DND-41 (cell line): ENCODE data around the gene ORMDL2.

Source experiments
- ATAC-seq: fragments of 200-7000 bp; cut with Tn5 transposase; 3 replicates; pipeline ENCODE4 v1.9.1; 2021; ENCODE audit warnings: low read depth; ENCODE audit not compliant: insufficient read depth
- DNase-seq: peaks from one replicate; pipeline ENCODE4 v3.0.0-alpha.2; 2020
- H2AFZ ChIP-seq: 2 replicates; pipeline ENCODE4 v1.6.0; 2012; ENCODE audit warnings: low read depth, low read length
- H3K27ac ChIP-seq: 2 replicates; pipeline ENCODE4 v1.5.1; 2012; ENCODE audit warnings: low read length, inconsistent platforms
- H3K27me3 ChIP-seq: fragments of 200-600 bp; sonication (generic); 2 replicates; pipeline ENCODE4 v1.6.0; 2012; ENCODE audit warnings: low read length, mild to moderate bottlenecking, inconsistent platforms; ENCODE audit not compliant: insufficient read depth, poor library complexity
- H3K36me3 ChIP-seq: 2 replicates; pipeline ENCODE4 v1.5.1; 2012; ENCODE audit warnings: low read length, inconsistent platforms; ENCODE audit not compliant: insufficient read depth
- H3K4me1 ChIP-seq: 2 replicates; pipeline ENCODE4 v1.5.1; 2012; ENCODE audit warnings: mild to moderate bottlenecking, low read length; ENCODE audit not compliant: insufficient read depth
- H3K4me2 ChIP-seq: 2 replicates; pipeline ENCODE4 v1.6.0; 2012; ENCODE audit warnings: mild to moderate bottlenecking, moderate library complexity, low read length, inconsistent platforms; ENCODE audit not compliant: insufficient read depth
- H3K4me3 ChIP-seq, 2 experiments: fragments of 200-600 bp in 1 of 2; shearing (Covaris generic) in 1 of 2; 2 replicates each; pipeline ENCODE4 v1.5.1; 2012 to 2016; ENCODE audit warnings: inconsistent platforms in 2 of 2, low read length in 2 of 2, mild to moderate bottlenecking in 2 of 2, low read depth in 1 of 2, moderate library complexity in 1 of 2
- H3K79me2 ChIP-seq: 2 replicates; pipeline ENCODE4 v1.6.0; 2012; ENCODE audit warnings: low read length, inconsistent platforms; ENCODE audit not compliant: insufficient read depth
- H3K9ac ChIP-seq: 2 replicates; pipeline ENCODE4 v1.6.0; 2012; ENCODE audit warnings: low read depth, mild to moderate bottlenecking, inconsistent platforms, low read length, moderate library complexity
- H3K9me3 ChIP-seq: 2 replicates; pipeline ENCODE4 v1.5.1; 2012; ENCODE audit warnings: low read length, moderate library complexity, mild to moderate bottlenecking, inconsistent platforms; ENCODE audit not compliant: insufficient read depth, severe bottlenecking
- H4K20me1 ChIP-seq: 2 replicates; pipeline ENCODE4 v1.6.0; 2012; ENCODE audit warnings: low read length; ENCODE audit not compliant: insufficient read depth
- EZH2 ChIP-seq: IDR thresholded peaks from 3 replicates; pipeline ENCODE4 v1.6.1; 2012; ENCODE audit warnings: borderline replicate concordance, low read depth, mild to moderate bottlenecking, moderate library complexity, low read length, inconsistent platforms; ENCODE audit not compliant: severe bottlenecking
- TF ChIP-seq, protein P1 (sequence below): IDR thresholded peaks from 2 replicates; pipeline ENCODE4 v1.5.1; 2012; ENCODE audit warnings: borderline replicate concordance, low read length, moderate library complexity, mild to moderate bottlenecking; ENCODE audit not compliant: poor library complexity, severe bottlenecking; ENCODE audit errors: extremely low read depth

ORMDL2 gene

DNA sequence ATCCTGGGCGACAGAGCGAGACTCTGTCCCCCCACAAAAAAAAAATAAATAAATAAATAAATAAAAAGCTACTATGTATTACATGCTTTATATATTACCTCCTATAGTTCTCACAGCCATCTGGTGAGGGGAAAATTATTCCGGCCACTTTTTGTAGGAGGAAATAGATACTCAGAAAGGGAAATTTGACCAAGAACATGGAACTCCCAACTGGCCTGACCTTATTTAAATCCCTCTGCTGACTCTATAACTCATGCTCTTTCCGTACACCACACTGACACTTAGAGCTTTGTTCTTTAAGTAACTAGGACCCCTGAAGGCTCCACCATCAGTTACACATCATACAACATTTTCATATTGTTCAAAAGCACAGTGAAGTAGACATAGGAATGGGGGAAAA is 27.1 kb downstream of the ORMDL2 start:
- Histone ChIP-seq H3K79me2 (no peaks in the 10 kb centered on the region), H3K4me3 (no peak overlapping the region), H3K27ac (no peak overlapping the region), H4K20me1 (no peaks in the 10 kb centered on the region), H3K9me3 (no peaks in the 10 kb centered on the region), H3K4me1 (no peaks in the 10 kb centered on the region), H3K36me3 (no peaks in the 10 kb centered on the region), H3K27me3 (peaks cover 32% of the 10 kb centered on the region), H3K4me2 (no peak overlapping the region), H3K9ac (no peak overlapping the region), H2AFZ (no peak overlapping the region)
- ATAC-seq (no peak), DNase-seq (no peak)
- TF ChIP-seq, protein P1, sequence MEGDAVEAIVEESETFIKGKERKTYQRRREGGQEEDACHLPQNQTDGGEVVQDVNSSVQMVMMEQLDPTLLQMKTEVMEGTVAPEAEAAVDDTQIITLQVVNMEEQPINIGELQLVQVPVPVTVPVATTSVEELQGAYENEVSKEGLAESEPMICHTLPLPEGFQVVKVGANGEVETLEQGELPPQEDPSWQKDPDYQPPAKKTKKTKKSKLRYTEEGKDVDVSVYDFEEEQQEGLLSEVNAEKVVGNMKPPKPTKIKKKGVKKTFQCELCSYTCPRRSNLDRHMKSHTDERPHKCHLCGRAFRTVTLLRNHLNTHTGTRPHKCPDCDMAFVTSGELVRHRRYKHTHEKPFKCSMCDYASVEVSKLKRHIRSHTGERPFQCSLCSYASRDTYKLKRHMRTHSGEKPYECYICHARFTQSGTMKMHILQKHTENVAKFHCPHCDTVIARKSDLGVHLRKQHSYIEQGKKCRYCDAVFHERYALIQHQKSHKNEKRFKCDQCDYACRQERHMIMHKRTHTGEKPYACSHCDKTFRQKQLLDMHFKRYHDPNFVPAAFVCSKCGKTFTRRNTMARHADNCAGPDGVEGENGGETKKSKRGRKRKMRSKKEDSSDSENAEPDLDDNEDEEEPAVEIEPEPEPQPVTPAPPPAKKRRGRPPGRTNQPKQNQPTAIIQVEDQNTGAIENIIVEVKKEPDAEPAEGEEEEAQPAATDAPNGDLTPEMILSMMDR = no peak
- TF ChIP-seq EZH2 = no peak

DNA sequence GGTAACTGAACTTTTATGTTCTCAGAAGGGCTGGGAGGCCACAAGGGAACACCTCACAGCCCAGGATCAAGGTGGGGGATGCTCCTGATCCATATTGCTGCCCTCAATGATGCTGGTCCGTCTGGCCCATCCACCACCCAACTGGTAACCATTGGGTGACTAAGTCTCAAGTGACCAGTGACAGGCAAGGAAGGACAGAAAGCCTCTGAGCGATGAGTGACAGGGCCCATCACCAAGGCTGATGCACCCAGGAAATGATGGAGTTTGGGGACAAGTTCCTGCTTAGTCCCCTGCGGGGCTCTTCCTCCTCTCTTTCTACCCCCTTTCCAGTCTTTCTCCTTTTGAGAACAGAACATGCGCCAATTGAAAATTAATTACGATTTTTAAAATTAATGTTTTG is 27.5 kb downstream of the ORMDL2 start:
- H3K27ac ChIP-seq = no peak overlapping the region
- no peaks in the 10 kb centered on the region for H3K9me3 ChIP-seq
- H3K79me2 ChIP-seq = no peaks in the 10 kb centered on the region
- no peak overlapping the region for H3K4me2 ChIP-seq
- H4K20me1 ChIP-seq = no peaks in the 10 kb centered on the region
- DNase-seq (no peak), ATAC-seq (no peak)
- TF ChIP-seq EZH2 = no peak
- TF ChIP-seq, protein P1 = no peak
- no peak overlapping the region for H2AFZ ChIP-seq
- H3K9ac ChIP-seq = no peak overlapping the region
- peaks cover 36% of the 10 kb centered on the region for H3K27me3 ChIP-seq
- H3K4me1 ChIP-seq = no peaks in the 10 kb centered on the region
- H3K36me3 ChIP-seq = no peaks in the 10 kb centered on the region
- H3K4me3 ChIP-seq = no peak overlapping the region

DNA sequence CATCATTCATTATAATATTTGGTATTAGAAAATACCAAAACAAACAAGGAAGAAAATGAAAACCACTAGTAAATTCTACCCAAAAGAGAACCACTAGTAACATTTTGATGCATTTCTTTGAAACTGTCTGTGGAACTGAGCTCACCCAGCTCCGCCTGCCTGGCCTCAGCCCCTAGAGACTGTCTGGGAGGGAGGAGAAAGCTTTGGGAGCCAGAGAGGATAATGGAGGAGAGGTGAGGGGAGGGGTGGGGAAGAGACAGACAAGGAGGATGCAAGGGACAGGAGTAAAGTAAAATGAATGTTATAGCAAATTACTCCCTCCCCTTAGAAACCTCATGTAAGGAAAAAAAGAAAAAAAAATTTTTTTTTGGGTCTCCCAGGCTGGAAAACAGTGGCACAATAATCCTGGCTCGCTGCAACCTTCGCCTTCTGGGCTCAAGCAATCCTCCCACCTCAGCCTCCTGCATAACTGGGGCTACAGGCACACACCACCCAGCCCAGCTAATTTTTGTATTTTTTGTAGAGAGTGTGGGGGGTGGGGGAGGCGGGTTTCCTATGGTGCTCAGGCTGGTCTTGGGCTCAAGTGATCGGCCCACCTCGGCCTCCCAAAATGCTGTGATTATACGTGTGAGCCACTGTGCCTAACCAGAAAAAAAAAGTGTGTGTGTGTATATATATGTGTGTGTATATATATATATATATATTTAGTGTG is 28.1 kb downstream of the ORMDL2 start:
- Histone ChIP-seq H3K79me2 (no peaks in the 10 kb centered on the region), H3K4me3 (no peak overlapping the region), H3K4me1 (no peaks in the 10 kb centered on the region), H3K27me3 (peaks cover 37% of the 10 kb centered on the region), H3K9me3 (no peaks in the 10 kb centered on the region), H3K27ac (no peak overlapping the region), H4K20me1 (no peaks in the 10 kb centered on the region), H3K4me2 (no peak overlapping the region), H2AFZ (no peak overlapping the region), H3K36me3 (no peaks in the 10 kb centered on the region), H3K9ac (no peak overlapping the region)
- DNase-seq = no peak
- TF ChIP-seq, protein P1 = no peak
- TF ChIP-seq EZH2 = no peak
- ATAC-seq = no peak
